Right cardiac atrium (tissue), 5 donors: Measurements from ENCODE around the gene LTBP3. TPM values are rescaled to one million over a fixed set of nuclear protein-coding genes. Genes with fewer than 3 reads are reported as not detected.
A peak's percentile ranks its signal among the peaks of the same experiment; 100 is the strongest.

Experiments used
- ATAC-seq, 2 donors: fragments of 200-7000 bp; cut with Tn5 transposase; one replicate each; pipeline versions ENCODE4 v1.8.0 to v1.9.1; 2020; ENCODE audit warnings: moderate library complexity in 2 of 2, mild to moderate bottlenecking in 1 of 2
- DNase-seq, 3 donors: peaks; one replicate each; pipeline ENCODE4 v3.0.0-alpha.2; 2020
- H3K27ac ChIP-seq: one replicate; pipeline ENCODE4 v1.5.1; 2013; ENCODE audit warnings: mild to moderate bottlenecking, low read length, control low read depth, moderate library complexity
- H3K27me3 ChIP-seq: one replicate; pipeline ENCODE4 v1.6.1; 2013; ENCODE audit not compliant: control insufficient read depth, insufficient read depth
- H3K4me1 ChIP-seq: one replicate; pipeline ENCODE4 v1.6.1; 2013; ENCODE audit warnings: low read length; ENCODE audit not compliant: control insufficient read depth, insufficient read depth
- H3K4me3 ChIP-seq: one replicate; pipeline ENCODE4 v1.5.1; 2013; ENCODE audit warnings: low read length, control low read depth
- H3K9me3 ChIP-seq: one replicate; pipeline ENCODE4 v1.6.1; 2013; ENCODE audit warnings: low read length; ENCODE audit not compliant: control insufficient read depth
- WGBS: extraction: QIAGEN DNeasy Blood & Tissue Kit; methylation state at CpG from one replicate; pipeline ENCODE4 v1.1.7; 2013; 5-methylcytosine and 5-hydroxymethylcytosine counted together
- intact Hi-C, 4 donors: fragments of 100-400 bp; cut with DNase I; formaldehyde crosslinking; loops; one replicate each; pipeline versions ENCODE4 v1.11.0 to v1.14.0; 2022 to 2023
- polyA plus RNA-seq: library from polyadenylated mRNA; stranded (reverse); fragments of 200-250 nt; gene quantifications from one replicate; pipeline ENCODE4 v1.2.3, GENCODE V29; 2013
- total RNA-seq, 4 donors: library from RNA; stranded (reverse); fragmentation: NEBNext Ultra II Directional; extraction: Animal tissue kit (Norgen Biotek cat#: 25700); gene quantifications; one replicate each; pipeline ENCODE4 v1.2.1, GENCODE V29; 2021
- donor health status: healthy with polysubstance abuse.
- donor health status: DM: no; HTN: yes; CAD: no.
- donor health status: DM: no; HTN: no; CAD: no.
- donor health status: DM: no; HTN: yes; CAD: no; lungs with severe emphysema.
- donor health status: DM: yes; HTN: yes; CAD: no.

Gene LTBP3
- total and polyA plus RNA-seq, 5 donors: 60.2 to 161 (median 134) TPM

GRCh38 chr11:65497141-65498041 is 60.8 kb downstream of the LTBP3 start:
- peak overlapping the region; percentile 95 for H3K4me3 ChIP-seq
- ATAC-seq (peak; percentile 91 to 94), DNase-seq (peak; percentile 99 to 100 (median 100))
- no peaks in the 10 kb centered on the region for H3K27me3 ChIP-seq
- H3K9me3 ChIP-seq: no peaks in the 10 kb centered on the region
- peak overlapping the region; percentile 100 for H3K27ac ChIP-seq
- intact Hi-C loops: loop anchor here in 3 of 4 donors (2.0 to 5.0 kb wide), 3 partner anchors 75 to 79 kb away; partner anchors contain the start of gene NEAT1 (in 2 of the 3)
- WGBS: under 1% methylated on average over 61 of the region's 61 CpGs
- peaks cover 10% of the 10 kb centered on the region for H3K4me1 ChIP-seq

GRCh38 chr11:65496304-65497140 is 61.6 kb downstream of the LTBP3 start:
- WGBS: 19% methylated on average over 15 of the region's 15 CpGs
- peaks cover 18% of the 10 kb centered on the region for H3K4me1 ChIP-seq
- H3K27me3 ChIP-seq: no peaks in the 10 kb centered on the region
- ATAC-seq (no peak), DNase-seq (peak in 2 of 3 donors; percentile 17 to 55)
- H3K4me3 ChIP-seq: peak overlapping the region; percentile 50
- intact Hi-C loops: loop anchor here in 1 of 4 donors (5.0 kb wide), 1 partner anchor 74 kb away; the partner anchor contains the start of gene NEAT1
- no peaks in the 10 kb centered on the region for H3K9me3 ChIP-seq
- H3K27ac ChIP-seq: peak overlapping the region; percentile 100

- WGBS: 39% methylated on average over 12 of the region's 12 CpGs
- Histone ChIP-seq H3K9me3 (no peaks in the 10 kb centered on the region), H3K4me3 (no peak overlapping the region), H3K27me3 (no peaks in the 10 kb centered on the region), H3K4me1 (peaks cover 43% of the 10 kb centered on the region), H3K27ac (peak overlapping the region; percentile 90)
- intact Hi-C loops: no loop called here
- DNase-seq (peak; percentile 76 to 86 (median 85)), ATAC-seq (peak; percentile 1 to 39)
These were observed 64.6 kb downstream of the LTBP3 start for GRCh38 chr11:65493367-65494176.

GRCh38 chr11:65492637-65493366 is 65.4 kb downstream of the LTBP3 start:
- ATAC-seq: peak; percentile 35 to 43
- H3K4me3 ChIP-seq: no peak overlapping the region
- DNase-seq: peak; percentile 90 to 96 (median 92)
- intact Hi-C loops: no loop called here
- peak overlapping the region; percentile 90 for H3K27ac ChIP-seq
- H3K27me3 ChIP-seq: no peaks in the 10 kb centered on the region
- peaks cover 51% of the 10 kb centered on the region for H3K4me1 ChIP-seq
- H3K9me3 ChIP-seq: no peaks in the 10 kb centered on the region
- 17% methylated on average over 6 of the region's 6 CpGs for WGBS

GRCh38 chr11:65492387-65492636 is 65.8 kb downstream of the LTBP3 start:
- 22% methylated on average over 4 of the region's 4 CpGs for WGBS
- DNase-seq (no peak), ATAC-seq (no peak)
- intact Hi-C loops: no loop called here
- H3K4me1 ChIP-seq: peaks cover 52% of the 10 kb centered on the region
- peak overlapping the region; percentile 90 for H3K27ac ChIP-seq
- no peak overlapping the region for H3K4me3 ChIP-seq
- no peaks in the 10 kb centered on the region for H3K9me3 ChIP-seq
- H3K27me3 ChIP-seq: no peaks in the 10 kb centered on the region

GRCh38 chr11:65491614-65492386 is 66.4 kb downstream of the LTBP3 start:
- 23% methylated on average over 17 of the region's 17 CpGs for WGBS
- no peak overlapping the region for H3K4me3 ChIP-seq
- intact Hi-C loops: no loop called here

GRCh38 chr11:65491163-65491465 is 67.0 kb downstream of the LTBP3 start:
- DNase-seq (peak in 2 of 3 donors; percentile 32 to 64), ATAC-seq (peak in 1 of 2 donors; percentile 0)
- H3K27me3 ChIP-seq: no peaks in the 10 kb centered on the region
- intact Hi-C loops: no loop called here
- peaks cover 55% of the 10 kb centered on the region for H3K4me1 ChIP-seq
- H3K9me3 ChIP-seq: no peaks in the 10 kb centered on the region
- whole genome bisulfite sequencing: 50% methylated on average over 3 of the region's 3 CpGs
- H3K4me3 ChIP-seq: no peak overlapping the region
- H3K27ac ChIP-seq: peak overlapping the region; percentile 90

More at GRCh38 chr11:65491614-65492386, 66.4 kb downstream of the LTBP3 start:
- DNase-seq (peak; percentile 89 to 93 (median 90)), ATAC-seq (peak; percentile 22 to 59)
- no peaks in the 10 kb centered on the region for H3K9me3 ChIP-seq
- peak overlapping the region; percentile 90 for H3K27ac ChIP-seq
- H3K27me3 ChIP-seq: no peaks in the 10 kb centered on the region
- peaks cover 55% of the 10 kb centered on the region for H3K4me1 ChIP-seq

GRCh38 chr11:65489706-65490320 is 68.3 kb downstream of the LTBP3 start:
- H3K4me3 ChIP-seq: no peak overlapping the region
- DNase-seq: peak; percentile 67 to 82 (median 74)
- H3K27ac ChIP-seq: peak overlapping the region; percentile 99
- H3K9me3 ChIP-seq: no peaks in the 10 kb centered on the region
- 26% methylated on average over 8 of the region's 8 CpGs for WGBS
- H3K27me3 ChIP-seq: no peaks in the 10 kb centered on the region
- intact Hi-C loops: no loop called here
- no peak for ATAC-seq
- H3K4me1 ChIP-seq: peaks cover 55% of the 10 kb centered on the region

GRCh38 chr11:65489035-65489705 is 69.0 kb downstream of the LTBP3 start:
- H3K27me3 ChIP-seq: no peaks in the 10 kb centered on the region
- ATAC-seq (peak; percentile 2 to 15), DNase-seq (peak; percentile 80 to 87 (median 84))
- peaks cover 55% of the 10 kb centered on the region for H3K4me1 ChIP-seq
- H3K9me3 ChIP-seq: no peaks in the 10 kb centered on the region
- WGBS: 26% methylated on average over 10 of the region's 10 CpGs
- H3K27ac ChIP-seq: peak overlapping the region; percentile 99
- intact Hi-C loops: no loop called here
- H3K4me3 ChIP-seq: no peak overlapping the region
